NT2/D1 (cell line): ENCODE measurements around the gene EEFSEC.

Experiments used
- DNase-seq: peaks from one replicate; pipeline ENCODE4 v3.0.0-alpha.2; 2011; ENCODE audit warnings: low read depth, low spot score
- H3K27me3 ChIP-seq: 2 replicates; pipeline ENCODE4 v1.6.0; 2011; ENCODE audit warnings: mild to moderate bottlenecking; ENCODE audit not compliant: insufficient read length, insufficient read depth
- H3K36me3 ChIP-seq: 2 replicates; pipeline ENCODE4 v1.6.1; 2011; ENCODE audit warnings: mild to moderate bottlenecking, low read length, mixed read lengths; ENCODE audit not compliant: insufficient read depth, insufficient read length
- H3K4me1 ChIP-seq: 2 replicates; pipeline ENCODE4 v1.5.1; 2011; ENCODE audit not compliant: insufficient read depth, insufficient read length
- H3K4me3 ChIP-seq: 2 replicates; pipeline ENCODE4 v1.5.1; 2011; ENCODE audit warnings: low read depth; ENCODE audit not compliant: insufficient read length
- H3K9ac ChIP-seq: 2 replicates; pipeline ENCODE4 v1.6.0; 2011; ENCODE audit warnings: low read depth; ENCODE audit not compliant: insufficient read length
- H3K9me3 ChIP-seq: 2 replicates; pipeline ENCODE4 v1.5.1; 2011; ENCODE audit warnings: mild to moderate bottlenecking, low read length; ENCODE audit not compliant: insufficient read depth
- SUZ12 ChIP-seq: IDR thresholded peaks from 2 replicates; pipeline ENCODE4 v1.6.1; 2011; ENCODE audit not compliant: insufficient read length, insufficient read depth; ENCODE audit errors: extremely low read depth
- YY1 ChIP-seq: IDR thresholded peaks from 2 replicates; pipeline ENCODE4 v1.6.1; 2011; ENCODE audit not compliant: insufficient read length, insufficient read depth
- ZNF274 ChIP-seq: IDR thresholded peaks from 2 replicates; pipeline ENCODE4 v1.6.1; 2011; ENCODE audit warnings: mild to moderate bottlenecking, low read depth, low read length

Gene EEFSEC

GRCh38 chr3:128188326-128188725 lies 35.0 kb downstream of the EEFSEC start:
- no peak overlapping the region for H3K9ac ChIP-seq
- TF ChIP-seq ZNF274 (no peak), SUZ12 (no peak), YY1 (no peak)
- DNase-seq, result no peak

GRCh38 chr3:128188956-128189355 lies 35.7 kb downstream of the EEFSEC start:
- TF ChIP-seq YY1, result no peak
- no peak for TF ChIP-seq SUZ12
- TF ChIP-seq ZNF274, result no peak
- Histone ChIP-seq H3K9ac (no peak overlapping the region), H3K4me1 (peaks cover 13% of the 10 kb centered on the region), H3K9me3 (no peaks in the 10 kb centered on the region), H3K36me3 (no peaks in the 10 kb centered on the region), H3K4me3 (no peak overlapping the region), H3K27me3 (no peaks in the 10 kb centered on the region)
- no peak for DNase-seq

More at GRCh38 chr3:128188326-128188725, 35.0 kb downstream of the EEFSEC start:
- H3K9me3 ChIP-seq, result no peaks in the 10 kb centered on the region
- H3K27me3 ChIP-seq, result no peaks in the 10 kb centered on the region
- H3K4me3 ChIP-seq, result no peak overlapping the region
- H3K4me1 ChIP-seq, result peaks cover 10% of the 10 kb centered on the region
- H3K36me3 ChIP-seq, result no peaks in the 10 kb centered on the region

DNA sequence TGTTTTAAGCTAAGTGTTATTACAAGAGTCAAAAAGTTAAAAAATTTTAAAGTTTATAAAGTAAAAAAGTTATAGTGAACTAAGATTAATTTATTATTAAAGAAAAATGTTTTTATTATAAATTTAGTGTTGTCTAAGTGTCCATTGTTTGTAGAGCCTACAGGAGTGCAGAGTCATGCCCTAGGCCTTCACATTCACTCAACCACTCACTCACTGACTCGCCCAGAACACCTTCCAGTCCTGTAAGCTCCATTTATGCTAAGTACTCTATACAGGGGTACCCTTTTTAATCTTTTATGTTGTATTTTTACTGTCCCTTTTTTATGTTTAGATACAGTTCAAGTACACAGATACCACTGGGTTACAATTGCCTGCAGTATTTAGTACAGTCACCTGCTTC lies 37.2 kb downstream of the EEFSEC start:
- Histone ChIP-seq H3K4me3 (no peak overlapping the region), H3K36me3 (no peaks in the 10 kb centered on the region), H3K4me1 (peaks cover 15% of the 10 kb centered on the region), H3K9ac (no peak overlapping the region), H3K27me3 (no peaks in the 10 kb centered on the region), H3K9me3 (no peaks in the 10 kb centered on the region)
- TF ChIP-seq ZNF274 (no peak), SUZ12 (no peak), YY1 (no peak)
- DNase-seq, result no peak

- TF ChIP-seq YY1 (no peak), ZNF274 (no peak), SUZ12 (no peak)
- H3K4me1 ChIP-seq, result peaks cover 18% of the 10 kb centered on the region
- no peak for DNase-seq
- no peaks in the 10 kb centered on the region for H3K27me3 ChIP-seq
- no peak overlapping the region for H3K4me3 ChIP-seq
- H3K9ac ChIP-seq, result no peak overlapping the region
- H3K9me3 ChIP-seq, result no peaks in the 10 kb centered on the region
- H3K36me3 ChIP-seq, result no peaks in the 10 kb centered on the region
These were observed 38.9 kb downstream of the EEFSEC start for GRCh38 chr3:128192131-128192530.

GRCh38 chr3:128193168-128193567 lies 39.9 kb downstream of the EEFSEC start:
- H3K4me3 ChIP-seq, result no peak overlapping the region
- TF ChIP-seq YY1 (no peak), ZNF274 (no peak), SUZ12 (no peak)
- H3K36me3 ChIP-seq, result no peaks in the 10 kb centered on the region

DNA sequence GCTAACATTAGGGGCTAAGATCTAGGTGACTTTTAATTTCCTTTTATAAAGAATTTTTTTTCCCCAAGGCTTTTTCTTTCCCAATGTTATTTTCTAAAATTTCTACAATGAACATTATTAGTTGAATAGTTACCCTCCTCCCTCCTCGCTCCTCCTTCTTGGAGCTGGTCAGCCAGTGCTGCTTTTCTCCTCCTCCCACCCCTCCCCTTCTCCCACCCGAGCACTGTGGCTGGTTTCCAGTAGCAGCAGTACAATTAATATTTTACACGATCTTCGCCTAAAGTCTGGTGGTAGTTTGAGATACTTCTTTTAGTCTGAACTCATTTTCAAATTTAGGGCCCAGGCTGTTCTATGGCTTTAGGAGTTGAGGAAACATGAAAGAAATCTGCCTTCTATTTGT lies 41.6 kb downstream of the EEFSEC start:
- Histone ChIP-seq H3K4me1 (peaks cover 21% of the 10 kb centered on the region), H3K4me3 (no peak overlapping the region), H3K27me3 (no peaks in the 10 kb centered on the region), H3K9me3 (no peaks in the 10 kb centered on the region), H3K9ac (no peak overlapping the region), H3K36me3 (no peaks in the 10 kb centered on the region)
- no peak for TF ChIP-seq ZNF274
- no peak for TF ChIP-seq SUZ12
- TF ChIP-seq YY1, result no peak
- DNase-seq, result no peak

More at GRCh38 chr3:128193168-128193567, 39.9 kb downstream of the EEFSEC start:
- H3K4me1 ChIP-seq, result peaks cover 19% of the 10 kb centered on the region
- no peak overlapping the region for H3K9ac ChIP-seq
- no peaks in the 10 kb centered on the region for H3K27me3 ChIP-seq
- no peaks in the 10 kb centered on the region for H3K9me3 ChIP-seq
- DNase-seq, result no peak

DNA sequence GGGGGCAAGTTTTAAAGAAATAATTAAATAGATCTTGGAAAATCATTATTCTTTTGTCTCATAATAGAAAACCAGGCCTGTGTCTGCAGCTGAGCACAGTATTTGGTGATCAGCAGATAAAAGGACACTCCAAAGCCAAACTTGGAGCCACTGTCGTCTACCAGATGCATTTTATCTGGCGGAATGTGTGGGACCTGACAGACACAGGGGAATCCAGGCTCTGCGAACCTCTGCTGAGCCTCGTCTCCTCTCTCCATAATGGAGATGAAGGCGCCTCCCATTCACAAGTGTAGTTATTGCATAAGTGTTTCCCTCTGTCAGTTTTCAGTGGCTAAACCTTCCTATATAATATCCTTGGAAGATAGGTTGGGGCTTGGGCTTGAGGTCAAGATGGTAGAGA lies 42.1 kb downstream of the EEFSEC start:
- Histone ChIP-seq H3K27me3 (no peaks in the 10 kb centered on the region), H3K36me3 (no peaks in the 10 kb centered on the region), H3K9me3 (no peaks in the 10 kb centered on the region), H3K4me1 (peaks cover 21% of the 10 kb centered on the region), H3K9ac (no peak overlapping the region), H3K4me3 (no peak overlapping the region)
- no peak for DNase-seq
- TF ChIP-seq YY1 (no peak), ZNF274 (no peak), SUZ12 (no peak)

DNA sequence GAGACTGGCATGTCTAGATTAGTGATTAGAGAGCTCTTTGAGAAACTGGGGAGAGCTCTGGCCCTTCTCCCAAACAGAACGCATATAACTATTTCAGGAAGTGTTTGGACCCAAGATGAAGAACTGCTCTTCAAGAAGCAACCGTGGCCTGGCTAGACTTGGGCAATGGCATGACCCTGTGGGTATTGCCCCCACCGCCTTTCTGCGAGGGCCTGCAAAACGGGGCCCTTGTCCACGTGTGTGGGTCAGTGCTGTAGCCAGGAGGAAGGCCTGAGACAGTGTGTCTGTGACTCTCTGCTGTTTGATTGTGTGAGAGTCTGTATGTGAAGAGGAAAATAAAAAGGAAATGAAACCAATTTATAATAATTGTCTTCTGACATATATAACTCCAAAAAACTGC lies 42.5 kb downstream of the EEFSEC start:
- peaks cover 21% of the 10 kb centered on the region for H3K4me1 ChIP-seq
- TF ChIP-seq YY1, result no peak
- TF ChIP-seq SUZ12, result no peak
- no peak for TF ChIP-seq ZNF274
- H3K4me3 ChIP-seq, result no peak overlapping the region
- H3K36me3 ChIP-seq, result no peaks in the 10 kb centered on the region
- H3K9ac ChIP-seq, result no peak overlapping the region
- H3K9me3 ChIP-seq, result no peaks in the 10 kb centered on the region
- no peak for DNase-seq
- H3K27me3 ChIP-seq, result no peaks in the 10 kb centered on the region
